GM19035 (cell line): Measurements from ENCODE around the gene ITSN1.

Source experiments
- ATAC-seq: cut with Tn5 transposase; IDR thresholded peaks from one replicate; pipeline ENCODE4 v1.9.1; 2021; ENCODE audit not compliant: unreplicated experiment

The ITSN1 gene

DNA sequence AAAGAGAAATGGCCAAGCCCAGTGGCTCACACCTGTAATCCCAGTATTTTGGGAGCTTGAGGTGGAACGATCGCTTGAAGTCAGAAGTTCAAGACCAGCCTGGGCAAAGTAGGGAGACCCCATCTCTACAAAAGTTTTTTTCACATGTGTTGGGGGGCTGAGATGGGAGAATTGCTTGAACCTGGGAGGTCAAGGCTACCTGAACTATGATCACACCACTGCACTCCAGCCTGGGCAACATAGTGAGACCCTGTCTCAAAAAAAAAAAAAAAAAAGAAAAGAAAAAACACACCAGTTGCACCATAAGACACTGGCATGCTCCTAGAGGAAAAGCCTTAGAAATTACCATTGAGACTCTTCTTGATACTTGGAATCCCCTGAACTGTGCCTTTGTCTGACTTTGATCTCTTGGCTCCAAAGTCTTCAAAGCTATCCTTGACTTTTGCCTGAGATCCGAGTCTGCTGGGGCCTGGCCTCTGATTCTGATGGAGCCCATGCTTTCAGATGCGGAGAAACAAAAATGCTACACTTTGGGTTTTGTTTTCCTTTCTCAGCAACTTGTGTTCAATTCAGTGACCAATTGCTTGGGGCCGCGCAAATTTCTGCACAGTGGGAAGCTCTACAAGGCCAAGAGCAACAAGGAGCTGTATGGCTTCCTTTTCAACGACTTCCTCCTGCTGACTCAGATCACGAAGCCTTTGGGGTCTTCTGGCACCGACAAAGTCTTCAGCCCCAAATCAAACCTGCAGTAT lies 239.6 kb downstream of the ITSN1 start:
- no peak for ATAC-seq

DNA sequence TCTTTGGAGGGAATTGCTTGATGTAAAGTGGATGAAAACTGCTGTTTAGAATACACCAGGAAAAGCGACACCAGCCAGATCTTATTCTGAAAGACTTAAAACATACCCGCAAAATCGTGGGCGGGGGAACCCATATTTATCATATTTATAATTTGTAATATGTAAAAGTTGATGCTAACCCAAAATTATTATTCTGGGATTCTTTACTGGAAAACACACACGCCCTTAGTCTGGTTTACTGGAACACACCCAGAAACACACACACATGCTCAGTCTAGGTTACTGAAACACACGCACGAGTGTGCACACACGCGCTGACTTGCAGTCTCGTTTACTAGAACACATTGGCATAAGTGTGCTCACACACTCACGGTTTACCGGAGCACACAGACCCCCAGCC lies 240.8 kb downstream of the ITSN1 start:
- ATAC-seq, result no peak

DNA sequence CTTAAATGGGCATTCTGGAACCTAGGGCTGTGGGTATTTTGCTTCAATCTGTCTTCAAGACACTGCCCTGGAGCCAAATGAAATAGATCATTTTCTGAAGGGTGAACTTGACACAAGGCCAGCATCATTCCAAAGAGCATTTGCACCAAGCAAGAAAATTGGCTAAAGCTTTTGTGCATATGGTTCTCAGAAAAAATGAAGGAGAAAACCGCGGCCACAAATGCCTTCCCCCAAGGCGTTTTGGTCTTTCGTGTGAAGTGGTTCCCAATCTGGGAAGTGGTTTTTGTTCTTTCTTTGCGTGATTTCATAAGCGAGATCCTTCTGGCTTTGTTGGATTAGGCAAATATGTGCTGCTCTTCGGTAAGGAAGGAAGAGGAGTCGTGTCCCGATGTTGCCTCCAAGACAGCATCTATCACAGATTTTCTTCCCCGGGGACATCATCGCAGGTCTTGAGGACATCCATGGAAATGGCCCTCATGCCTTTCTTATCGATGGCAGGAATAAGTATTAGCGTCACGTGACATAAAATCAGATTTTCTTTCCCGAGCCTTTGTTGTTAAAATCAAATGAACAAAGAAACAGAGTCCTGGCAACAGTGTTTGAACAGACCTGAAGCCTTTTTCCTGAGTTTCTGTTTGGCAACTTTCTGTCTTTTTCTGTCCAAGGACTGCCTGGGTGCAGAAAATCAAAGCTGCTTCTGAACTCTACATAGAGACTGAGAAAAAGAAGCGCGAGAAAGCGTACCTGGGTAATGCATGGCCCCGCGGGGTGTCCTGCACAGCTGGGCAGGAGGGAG lies 242.3 kb downstream of the ITSN1 start:
- ATAC-seq, result no peak

DNA sequence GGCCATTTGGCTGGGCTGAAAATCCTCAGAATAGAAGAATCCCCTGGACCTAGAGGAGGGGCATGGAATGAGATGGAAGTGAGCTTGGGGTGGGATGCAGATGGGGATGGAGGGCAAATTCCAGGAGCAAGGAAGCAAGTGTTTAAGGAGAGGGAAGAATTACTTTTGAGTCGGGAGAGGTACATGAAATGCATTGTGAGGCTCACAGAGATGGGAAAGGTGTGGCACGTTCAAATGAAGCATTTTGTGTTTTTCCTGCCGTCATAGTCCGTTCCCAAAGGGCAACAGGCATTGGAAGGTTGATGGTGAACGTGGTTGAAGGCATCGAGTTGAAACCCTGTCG lies 242.8 kb downstream of the ITSN1 start:
- ATAC-seq, result no peak

DNA sequence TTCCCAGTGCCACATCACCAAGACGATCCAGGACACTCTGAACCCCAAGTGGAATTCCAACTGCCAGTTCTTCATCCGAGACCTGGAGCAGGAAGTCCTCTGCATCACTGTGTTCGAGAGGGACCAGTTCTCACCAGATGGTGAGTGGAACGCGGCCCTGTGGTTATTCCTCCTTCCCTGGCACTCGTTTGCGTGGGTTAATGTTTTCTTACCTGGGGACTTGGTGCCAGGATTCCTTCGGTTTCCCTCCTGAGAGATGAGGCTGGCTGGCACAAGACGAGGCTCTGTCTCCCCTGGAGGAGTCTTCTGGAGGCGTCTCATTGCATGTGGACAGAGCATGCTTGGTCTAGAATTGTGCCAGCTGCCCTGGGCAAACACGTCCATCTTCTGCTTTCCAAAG lies 244.0 kb downstream of the ITSN1 start:
- no peak for ATAC-seq

DNA sequence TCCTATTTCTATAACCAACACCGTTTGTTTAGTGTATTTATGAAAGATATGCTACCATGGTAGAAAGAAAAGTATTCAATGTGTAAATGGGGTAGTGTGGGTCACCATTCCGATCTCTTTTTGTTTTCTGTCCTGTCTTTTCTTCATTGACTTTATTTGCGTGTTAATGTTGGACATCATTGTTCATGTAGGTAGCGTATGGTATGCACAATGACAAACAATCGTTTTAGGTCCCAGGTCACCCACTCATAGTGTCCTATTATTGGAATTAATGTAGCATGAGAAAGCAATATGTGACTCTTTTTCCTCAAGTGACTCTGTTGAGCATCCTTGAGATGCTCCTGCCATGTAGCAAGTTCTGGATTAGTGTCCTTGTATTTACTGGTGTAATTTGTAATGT lies 247.9 kb downstream of the ITSN1 start:
- ATAC-seq, result no peak

DNA sequence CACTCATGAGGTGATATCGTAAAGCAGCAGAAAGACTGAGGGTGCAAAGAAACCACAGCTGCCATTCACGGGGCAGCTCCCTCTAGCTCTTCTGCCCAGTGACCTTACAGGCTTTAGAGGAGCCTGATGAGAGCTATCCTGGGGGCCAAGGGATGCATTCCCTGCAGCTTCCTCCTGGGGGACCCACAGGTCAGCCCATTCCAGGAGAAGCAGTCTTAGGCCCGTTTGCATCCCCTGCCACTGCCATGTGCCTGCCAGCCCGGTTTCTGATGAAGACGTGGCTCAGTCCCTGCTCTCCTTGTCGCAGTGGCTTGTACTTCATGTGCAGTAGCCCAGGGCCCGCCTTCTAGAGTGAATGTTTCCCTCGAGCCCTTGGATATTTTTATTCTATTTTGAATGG lies 250.6 kb downstream of the ITSN1 start:
- ATAC-seq, result no peak

DNA sequence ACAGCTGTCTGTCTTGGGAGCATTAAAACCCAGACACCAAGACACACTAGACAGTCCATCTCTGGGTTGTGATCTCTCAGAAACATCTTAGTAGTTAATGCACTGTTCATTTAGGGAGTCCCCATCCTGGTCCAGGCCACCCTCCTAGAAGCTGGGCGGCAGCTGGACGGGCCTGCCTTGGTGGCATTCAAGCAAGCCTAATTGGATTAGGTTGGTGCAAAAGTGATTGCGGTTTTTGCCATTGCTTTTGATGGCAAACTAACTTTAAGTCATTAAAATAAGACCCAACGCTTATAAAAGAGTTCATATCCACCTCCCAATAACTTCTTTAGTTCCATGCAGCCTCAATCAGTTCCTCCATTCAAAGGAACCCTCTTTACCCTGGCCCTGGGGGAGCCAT lies 251.6 kb downstream of the ITSN1 start:
- ATAC-seq, result no peak

DNA sequence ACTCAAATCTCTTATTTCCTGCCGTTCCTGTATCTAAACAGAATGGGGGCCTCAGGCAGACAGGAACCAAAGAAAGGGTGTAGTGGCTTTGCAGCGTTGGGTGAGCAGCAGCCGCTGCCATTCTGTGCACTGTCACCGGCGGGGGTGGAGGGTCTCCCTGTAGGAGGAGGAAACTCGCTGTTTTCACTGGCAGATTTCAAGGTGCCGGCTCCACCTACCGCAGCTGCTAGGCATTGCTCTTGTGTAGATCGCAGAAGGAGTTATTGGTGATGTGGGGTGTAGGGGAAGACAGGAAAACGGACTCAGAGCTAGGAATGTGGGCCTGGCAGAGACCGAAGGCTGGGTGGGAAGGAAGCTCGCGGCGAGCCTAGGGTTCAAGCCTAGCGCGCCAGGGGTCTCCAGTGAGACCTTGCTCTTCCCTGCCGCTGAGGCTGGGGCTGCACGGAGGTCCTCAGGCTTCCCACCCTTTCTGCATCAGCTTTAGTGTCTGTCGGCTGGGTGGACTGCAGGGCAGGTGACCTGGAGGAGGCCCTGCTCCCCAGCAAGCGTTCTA lies 252.5 kb downstream of the ITSN1 start:
- ATAC-seq, result no peak

DNA sequence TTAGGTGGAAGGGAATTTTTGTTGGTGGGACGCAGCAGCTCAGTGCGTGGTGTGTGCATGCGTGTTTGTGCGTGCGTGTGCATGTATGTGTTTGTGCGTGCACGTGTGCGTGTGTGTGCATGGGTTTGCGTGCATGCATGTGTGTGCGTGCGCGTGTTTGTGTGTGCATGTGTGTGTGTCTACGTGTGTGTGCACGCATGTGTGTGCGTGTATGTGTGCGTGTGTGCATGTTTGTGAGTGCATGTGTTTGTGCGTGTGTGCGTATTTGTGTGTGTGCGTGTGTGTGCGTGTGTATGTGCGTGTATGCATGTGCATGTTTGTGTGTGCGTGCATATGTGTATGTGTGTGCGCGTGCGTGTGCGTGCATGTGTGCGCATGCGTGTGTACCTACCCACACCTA lies 253.1 kb downstream of the ITSN1 start:
- no peak for ATAC-seq

DNA sequence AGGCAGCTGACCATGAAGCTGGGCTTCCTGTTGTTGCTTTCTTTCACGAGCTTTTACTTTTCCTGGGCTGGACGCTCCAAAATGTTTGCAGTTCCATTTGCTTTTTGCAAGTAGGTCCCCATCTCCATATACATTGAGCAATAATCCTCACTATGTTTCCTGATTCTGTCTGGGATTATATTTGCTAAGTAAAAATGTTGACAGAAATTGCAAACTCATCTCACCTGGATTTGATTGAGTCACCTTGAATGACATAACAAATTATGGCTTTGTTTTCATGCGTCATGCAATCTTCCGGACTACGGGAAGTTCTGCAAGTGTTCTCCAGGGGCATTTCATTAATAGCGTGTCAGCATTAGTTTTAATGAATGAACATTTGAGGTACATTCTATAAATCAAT lies 254.4 kb downstream of the ITSN1 start:
- ATAC-seq, result no peak

DNA sequence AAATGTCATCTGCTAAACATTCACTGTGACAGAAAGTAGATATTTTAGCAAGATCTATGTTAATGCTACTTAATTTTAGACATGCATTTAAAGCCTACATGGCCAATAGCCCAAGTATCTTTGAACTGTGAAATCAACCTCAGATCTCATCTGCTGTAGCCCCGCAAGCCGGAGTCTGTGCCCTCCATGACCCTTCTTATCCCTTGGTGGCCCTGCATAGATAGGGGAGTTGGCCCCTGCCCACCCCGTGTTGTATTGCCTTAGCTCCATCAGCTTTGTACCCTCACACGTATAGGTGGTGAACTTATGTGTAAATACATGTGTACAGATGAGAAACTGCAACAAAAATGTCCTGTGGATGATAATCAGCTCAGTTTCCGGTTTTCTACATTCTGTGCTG lies 254.8 kb downstream of the ITSN1 start:
- no peak for ATAC-seq

DNA sequence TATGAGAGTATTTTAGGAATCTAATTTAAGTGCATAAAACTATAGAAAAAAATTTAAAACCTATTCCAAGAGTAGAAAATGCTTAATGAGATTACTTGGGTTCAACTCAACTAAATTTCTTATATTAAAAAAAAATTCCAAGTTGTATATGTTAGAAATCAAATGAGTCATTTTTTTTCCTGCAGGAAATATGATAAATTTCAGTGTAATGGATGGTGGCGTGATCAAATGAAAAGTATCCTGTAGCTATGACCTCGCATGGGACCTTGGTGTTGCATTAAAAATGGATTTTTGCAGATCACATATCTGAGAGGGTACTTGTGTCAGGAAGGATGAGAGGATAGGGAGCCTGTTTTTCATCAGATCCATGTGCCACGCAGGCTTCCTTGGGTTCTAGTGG lies 255.4 kb downstream of the ITSN1 start:
- ATAC-seq, result no peak

DNA sequence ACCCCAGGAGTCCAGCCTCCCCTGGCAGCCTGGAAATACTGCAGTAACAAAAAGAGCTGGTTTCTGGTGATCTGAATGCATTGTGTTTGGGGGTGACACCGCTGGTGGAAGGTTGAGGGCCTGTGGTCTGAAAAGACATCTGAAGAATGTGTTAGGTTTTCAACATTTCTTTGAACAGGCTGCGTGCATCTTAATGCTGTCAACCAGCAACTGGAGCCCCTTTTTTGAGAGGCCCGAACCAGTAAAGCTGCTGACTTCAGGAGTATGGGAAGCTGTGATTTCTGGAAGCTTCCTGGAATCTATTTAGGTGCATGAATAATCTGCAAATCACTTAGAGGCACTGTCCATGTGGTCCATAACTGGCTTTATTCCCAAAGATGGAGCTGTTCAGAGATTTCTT lies 256.3 kb downstream of the ITSN1 start:
- no peak for ATAC-seq

DNA sequence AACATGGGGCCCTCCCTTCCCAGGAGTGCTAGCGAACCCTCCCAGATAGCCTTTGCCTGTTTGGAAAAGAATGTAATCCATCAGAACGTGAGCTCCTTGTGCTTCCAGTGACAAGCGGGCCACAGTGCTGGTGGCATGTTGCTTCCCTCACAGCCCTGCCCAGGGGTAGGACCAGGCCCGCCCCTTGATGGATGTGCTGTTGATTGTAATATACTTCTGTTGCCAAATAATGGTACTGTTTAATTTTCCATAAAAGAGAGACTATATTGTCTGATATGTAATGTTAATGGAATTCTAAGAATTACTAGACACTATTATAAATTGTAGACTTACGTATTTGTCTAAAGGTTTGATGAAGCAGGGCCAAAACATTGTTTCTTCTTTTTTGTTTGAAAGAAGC lies 256.9 kb downstream of the ITSN1 start:
- ATAC-seq, result no peak

DNA sequence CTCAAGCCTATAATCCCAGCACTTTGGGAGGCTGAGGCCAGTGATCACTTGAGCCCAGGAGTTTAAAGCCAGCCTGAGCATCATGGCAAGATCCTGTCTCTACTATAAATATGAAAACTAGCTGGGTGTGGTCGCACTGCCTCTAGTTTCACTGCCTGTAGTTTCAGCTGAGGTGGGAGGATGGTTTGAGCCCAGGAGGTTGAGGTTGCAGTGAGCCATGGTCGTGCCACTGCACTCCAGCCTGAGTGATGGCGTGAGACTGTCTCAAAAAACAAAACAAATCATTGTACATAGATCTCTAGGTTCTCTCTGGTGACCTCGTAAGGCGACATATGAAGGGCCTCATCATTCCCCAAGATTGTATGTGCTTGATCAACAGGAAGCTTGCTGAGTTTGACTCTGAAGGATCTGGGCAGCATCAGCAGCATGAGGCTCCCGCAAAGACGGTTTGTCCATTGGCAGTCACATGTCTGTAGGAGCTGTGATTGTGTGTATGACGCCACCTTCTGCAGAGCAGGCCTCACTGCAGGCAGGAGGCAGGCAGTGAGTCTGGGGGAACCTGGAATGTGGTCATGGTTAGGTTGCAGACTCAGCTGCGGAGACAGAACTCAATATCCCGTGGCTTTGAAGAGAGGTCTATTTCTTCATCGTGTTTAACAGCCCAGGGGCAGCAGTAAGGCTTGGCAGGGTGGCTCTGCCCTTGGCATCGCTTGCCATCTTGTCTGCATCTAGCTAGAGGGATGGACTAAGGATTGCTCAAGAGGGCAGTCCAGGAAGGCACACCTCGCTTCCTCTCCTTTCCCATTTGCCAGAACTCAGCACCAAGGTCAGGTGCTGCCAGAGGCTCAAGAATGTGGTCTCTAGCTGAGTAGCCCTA lies 259.3 kb downstream of the ITSN1 start:
- ATAC-seq, result no peak

DNA sequence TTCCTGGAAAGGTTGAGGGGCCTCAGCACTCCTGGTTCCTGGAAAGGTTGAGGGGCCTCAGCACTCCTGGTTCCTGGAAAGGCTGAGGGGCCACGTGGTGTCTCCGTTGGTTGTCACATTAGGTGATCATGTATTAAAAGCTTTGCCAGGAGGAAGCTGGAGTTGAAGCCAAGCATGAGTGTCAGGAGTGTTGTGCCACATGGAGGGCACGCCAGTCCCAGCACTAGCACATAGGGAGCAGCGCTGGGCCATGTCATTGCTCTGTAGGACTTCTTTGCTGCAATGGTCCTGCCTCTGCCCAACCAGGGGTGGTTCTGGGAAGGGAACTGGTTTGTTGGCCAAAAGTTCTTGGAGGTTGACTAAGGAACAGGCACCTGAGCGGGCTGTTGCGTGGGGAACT lies 260.0 kb downstream of the ITSN1 start:
- no peak for ATAC-seq

DNA sequence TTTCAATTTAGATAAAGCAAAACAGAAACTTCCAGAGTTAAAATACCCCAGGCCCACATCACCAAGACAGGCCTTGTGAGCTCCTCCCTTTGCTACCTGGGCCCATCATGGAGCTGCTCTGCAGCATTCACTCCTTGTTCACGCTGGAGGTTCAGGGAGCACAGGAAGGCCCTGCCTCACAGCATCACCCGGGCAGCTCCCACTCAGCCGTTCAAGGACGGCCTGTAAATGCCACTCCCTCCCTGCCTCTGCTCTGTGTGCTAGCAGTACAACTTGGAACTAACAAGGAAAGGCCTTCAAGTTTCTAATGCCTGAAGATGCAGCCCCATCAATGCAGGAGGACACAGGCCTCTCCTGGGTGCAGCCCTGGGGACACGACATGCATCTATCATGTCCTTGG lies 261.7 kb downstream of the ITSN1 start:
- ATAC-seq, result no peak

DNA sequence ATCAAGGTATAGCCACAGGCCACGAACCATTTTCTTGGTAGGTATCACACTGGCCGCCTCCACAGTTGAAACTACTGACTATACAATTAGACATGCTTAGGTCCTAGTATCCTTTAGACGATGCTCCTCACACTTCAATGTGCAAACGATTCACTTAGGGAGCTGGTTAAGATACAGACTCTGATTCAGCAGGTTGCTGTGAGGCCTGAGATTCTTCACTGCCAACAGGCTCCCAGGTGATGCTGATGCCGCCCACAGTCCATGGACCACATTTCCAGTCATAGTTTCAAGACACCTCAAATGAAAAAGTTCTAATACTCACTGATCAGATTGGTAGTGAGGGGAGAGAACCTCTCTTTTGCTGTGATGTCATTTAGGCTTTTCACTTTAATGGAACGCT lies 266.5 kb downstream of the ITSN1 start:
- no peak for ATAC-seq

DNA sequence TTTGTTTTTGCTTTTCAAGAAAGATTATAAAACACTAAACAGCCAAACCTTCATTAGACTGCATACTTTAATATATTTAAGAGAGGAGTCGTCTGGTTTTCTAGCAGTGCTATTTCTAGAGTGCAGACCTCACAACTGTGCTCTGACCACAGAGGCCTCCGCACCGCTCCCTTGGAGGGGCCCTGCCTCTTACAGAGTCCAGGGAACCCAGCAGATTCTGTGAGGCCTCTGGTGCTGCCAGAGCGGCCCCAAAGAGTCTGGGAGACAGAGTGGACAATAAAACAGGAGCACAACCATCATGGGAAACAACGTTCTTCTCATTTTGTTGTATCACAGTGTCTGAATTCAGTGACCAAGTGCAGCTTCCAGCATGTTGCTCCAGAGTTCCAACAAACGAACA lies 267.5 kb downstream of the ITSN1 start:
- no peak for ATAC-seq

DNA sequence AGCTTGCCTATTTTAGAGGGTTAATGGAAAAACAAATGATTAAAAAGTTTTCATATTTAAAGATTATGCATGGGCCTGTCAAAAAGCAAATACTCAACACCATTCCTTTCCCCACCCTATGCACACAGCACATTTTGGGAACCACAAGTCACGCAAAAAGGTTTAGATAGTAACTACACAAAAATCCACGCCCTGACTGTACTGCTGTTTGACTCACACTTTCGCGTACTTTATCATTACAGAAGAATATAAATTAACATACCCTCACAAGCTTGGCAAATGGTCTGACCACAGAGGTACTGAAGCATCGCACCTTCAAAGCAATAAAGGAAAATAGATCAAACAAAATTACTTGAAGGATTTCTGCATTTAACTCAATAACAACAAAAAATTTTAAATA lies 271.9 kb downstream of the ITSN1 start:
- ATAC-seq, result no peak
